ENCODE results near the gene TPP1. TPM values are rescaled to one million over a fixed set of nuclear protein-coding genes. Genes with fewer than 3 reads are reported as not detected.

The TPP1 gene
- total and polyA plus RNA-seq, 9 of the 15 experiments (the other 6 are each of a cell fraction or from before 2014, with no cell fraction given) = 7.5 to 75.8 (median 15.7) TPM

- no peak for TF ChIP-seq MTF1 (CRISPR knock-in tag; IDR thresholded peaks at IDR 0.05; ENCODE audit: borderline replicate concordance)
- no peak for TF ChIP-seq ARHGAP35 (IDR thresholded peaks at IDR 0.05; ENCODE audit: partially characterized antibody)
- no peak for TF ChIP-seq IRF9 (tag; IDR thresholded peaks at IDR 0.05)
Observed at GRCh38 chr11:6565325-6565724, 53.9 kb downstream of the TPP1 start (continued).

DNA sequence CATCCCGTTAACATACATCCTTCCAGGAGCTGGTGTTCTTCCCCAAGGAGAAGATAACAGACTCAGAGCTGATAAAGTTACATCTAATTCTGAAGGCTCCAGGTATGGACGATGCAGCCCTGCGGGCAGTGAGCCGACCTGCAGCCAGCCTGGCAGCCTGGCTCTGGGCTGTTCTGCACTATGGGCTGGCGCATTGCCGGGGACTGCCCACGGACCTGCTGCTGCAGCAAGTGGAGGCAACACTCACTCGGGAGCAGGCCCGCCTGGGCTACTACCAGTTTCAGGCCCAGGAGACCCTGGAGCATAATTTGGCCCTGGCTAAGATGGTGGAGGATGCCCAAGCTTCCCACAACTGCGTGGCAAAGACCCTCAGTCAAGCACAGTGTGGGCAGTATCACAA is 55.6 kb downstream of the TPP1 start:
- Histone ChIP-seq H3K4me1 (replicated peaks in 1 of 2; ENCODE audit: control insufficient read depth in 2 of 2, insufficient read depth in 2 of 2, low read length in 2 of 2) (peaks cover 32 to 33% of the 10 kb centered on the region in 2 experiments), H4K20me1 (replicated peaks; ENCODE audit: control insufficient read depth, insufficient read depth, low read length) (no peaks in the 10 kb centered on the region), H3K9ac (ENCODE audit: insufficient read depth in 1 of 2, low read depth in 2 of 2, low read length in 2 of 2) (no peak overlapping the region; a peak in 1 of 4 replicates), H3K27ac (ENCODE audit: extremely low read depth, low read depth, low read length) (no peak overlapping the region; the same call in 2 of the 3 replicates), H3K27me3 (ENCODE audit: control insufficient read depth in 2 of 2, insufficient read depth in 2 of 2, low read length in 2 of 2) (no peaks in the 10 kb centered on the region), H3K79me2 (ENCODE audit: control insufficient read depth, insufficient read depth, low read length) (no peaks in the 10 kb centered on the region), H2AFZ (ENCODE audit: low read depth, low read length) (no peak overlapping the region), H3K9me1 (ENCODE audit: control insufficient read depth, insufficient read depth, low read length) (peaks cover 7% of the 10 kb centered on the region), H3K4me3 (no peak overlapping the region), H3K4me2 (ENCODE audit: insufficient read depth, low read length) (peak overlapping the region; percentile 61), H3K36me3 (ENCODE audit: control insufficient read depth, insufficient read depth, low read length) (no peaks in the 10 kb centered on the region), H3K9me3 (replicated peaks; ENCODE audit: control insufficient read depth, insufficient read depth, low read depth, low read length) (no peaks in the 10 kb centered on the region)
- no peak; the same call in 1 of the 3 replicates for ATAC-seq
- intact Hi-C loops (cut with micrococcal nuclease) (no loop called here), in situ Hi-C loops (cut with MboI) (no loop called here)
- no TSS peak for BruUV-seq (replicated peaks)
- DNase-seq (ENCODE audit: extremely low read depth in 1 of 4, low spot score in 3 of 4) = no peak
- CTCF ChIA-PET (ENCODE audit: low intra/inter-chr PET ratio) = no interaction called here
- no peak for FAIRE-seq
- POLR2A ChIA-PET = interaction anchor here (0.5 to 1.9 kb wide), 6 partner anchors 9 to 1700 kb away, joined by 3 to 11 read pairs (median 4); partner anchors contain the start of genes ILK and RRP8
- 52% methylated on average over 10 of the region's 10 CpGs for WGBS (ENCODE audit: insufficient coverage, low coverage, missing lambda C conversion rate)
- TF ChIP-seq ZNF282 (CRISPR knock-in tag; IDR thresholded peaks at IDR 0.05) = no peak
- TF ChIP-seq ZNF609 (CRISPR knock-in tag; IDR thresholded peaks at IDR 0.05; ENCODE audit: borderline replicate concordance) = no peak
- no peak for TF ChIP-seq TAF15 (IDR thresholded peaks at IDR 0.05; ENCODE audit: low read depth, low read length)
- TF ChIP-seq SETDB1 (IDR thresholded peaks at IDR 0.05; ENCODE audit: low read length) = no peak
- no peak for TF ChIP-seq TAF7 (tag; IDR thresholded peaks at IDR 0.05)
- no peak for TF ChIP-seq XRCC3 (IDR thresholded peaks at IDR 0.05)
- no peak for TF ChIP-seq PHF8 (IDR thresholded peaks at IDR 0.05; ENCODE audit: borderline replicate concordance, low read length)
- TF ChIP-seq PHTF2 (CRISPR knock-in tag; IDR thresholded peaks at IDR 0.05) = no peak
- TF ChIP-seq, protein P1, sequence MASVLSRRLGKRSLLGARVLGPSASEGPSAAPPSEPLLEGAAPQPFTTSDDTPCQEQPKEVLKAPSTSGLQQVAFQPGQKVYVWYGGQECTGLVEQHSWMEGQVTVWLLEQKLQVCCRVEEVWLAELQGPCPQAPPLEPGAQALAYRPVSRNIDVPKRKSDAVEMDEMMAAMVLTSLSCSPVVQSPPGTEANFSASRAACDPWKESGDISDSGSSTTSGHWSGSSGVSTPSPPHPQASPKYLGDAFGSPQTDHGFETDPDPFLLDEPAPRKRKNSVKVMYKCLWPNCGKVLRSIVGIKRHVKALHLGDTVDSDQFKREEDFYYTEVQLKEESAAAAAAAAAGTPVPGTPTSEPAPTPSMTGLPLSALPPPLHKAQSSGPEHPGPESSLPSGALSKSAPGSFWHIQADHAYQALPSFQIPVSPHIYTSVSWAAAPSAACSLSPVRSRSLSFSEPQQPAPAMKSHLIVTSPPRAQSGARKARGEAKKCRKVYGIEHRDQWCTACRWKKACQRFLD (CRISPR knock-in tag; IDR thresholded peaks at IDR 0.05) = no peak

Data from K562 (cell line).